Measurements from ENCODE around the gene MYBPC2.
A peak's percentile ranks its signal among the peaks of the same experiment; 100 is the strongest.

The MYBPC2 gene

DNA sequence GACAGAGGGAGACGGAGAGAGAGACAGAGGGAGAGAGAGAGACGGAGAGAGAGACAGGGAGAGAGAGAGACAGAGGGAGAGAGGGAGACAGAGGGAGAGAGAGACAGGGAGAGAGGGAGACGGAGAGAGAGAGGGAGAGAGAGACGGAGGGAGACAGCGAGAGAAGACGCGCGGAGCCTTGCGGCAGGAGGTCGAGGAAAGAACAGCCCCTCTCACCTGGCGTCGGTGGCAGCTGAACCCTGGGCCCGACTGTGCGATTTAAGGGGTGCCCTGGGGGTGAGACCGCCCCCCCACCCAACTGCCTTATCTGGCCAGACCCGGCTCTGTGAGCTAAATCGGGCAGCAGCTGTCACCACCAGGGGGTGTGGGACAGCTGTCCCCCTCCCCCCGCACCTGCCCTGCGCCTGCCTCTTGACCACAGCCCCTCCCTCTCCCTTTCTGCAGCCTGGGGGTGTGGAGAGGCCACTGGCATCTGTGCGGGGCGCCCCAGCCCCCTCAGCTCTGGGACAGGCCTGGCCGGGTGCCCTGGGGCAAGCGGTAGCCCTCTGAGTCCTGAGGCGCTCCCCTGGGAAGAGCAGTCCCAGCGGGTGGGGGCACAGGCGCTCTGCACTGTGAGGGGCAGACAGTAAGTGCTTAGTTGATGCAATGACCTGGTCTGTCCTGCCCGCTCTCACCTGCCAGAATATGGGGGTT, 67.5 kb downstream of the MYBPC2 start:
- POLR2A ChIA-PET = interaction anchor here (0.5 to 0.7 kb wide), 2 partner anchors 11 to 108 kb away, joined by 3 read pairs; partner anchors contain the start of gene JOSD2
- CTCF ChIA-PET = interaction anchor here (0.5 to 2.3 kb wide), 5 partner anchors 13 to 596 kb away, joined by 3 to 8 read pairs (median 3); no protein-coding TSS in a partner anchor
- TF ChIP-seq ZFHX2 (tag by site-specific recombination; conservative IDR thresholded peaks at IDR 0.05) (peak; percentile 28; the same call in 1 of the 2 replicates), REPIN1 (tag by site-specific recombination; IDR thresholded peaks at IDR 0.05; ENCODE audit: low read depth) (no peak), ZNF670 (tag by site-specific recombination; IDR thresholded peaks at IDR 0.05; ENCODE audit: low read depth) (no peak), IKZF3 (tag by site-specific recombination; IDR thresholded peaks at IDR 0.05) (0 out of 2 replicates have a peak, but pooled peaks have one; percentile 14), GLI4 (tag by site-specific recombination; IDR thresholded peaks at IDR 0.05) (peak; percentile 28; the same call in 1 of the 2 replicates), ZNF169 (tag by site-specific recombination; IDR thresholded peaks at IDR 0.05) (peak; percentile 96; the same call in 1 of the 2 replicates), BCL11A (tag by site-specific recombination; IDR thresholded peaks at IDR 0.05; ENCODE audit: low read depth) (0 out of 2 replicates have a peak, but pooled peaks have one; percentile 15), GLIS2 (tag by site-specific recombination; IDR thresholded peaks at IDR 0.05) (peak; percentile 65), MYNN (tag by site-specific recombination; IDR thresholded peaks at IDR 0.05; ENCODE audit: borderline replicate concordance) (no peak), ZNF341 (tag by site-specific recombination; IDR thresholded peaks at IDR 0.05; ENCODE audit: low read depth) (peak; percentile 94), ZNF561 (tag by site-specific recombination; IDR thresholded peaks at IDR 0.05; ENCODE audit: borderline replicate concordance) (no peak), ZNF426 (tag by site-specific recombination; IDR thresholded peaks at IDR 0.05) (no peak), KLF1 (tag by site-specific recombination; IDR thresholded peaks at IDR 0.05) (peak; percentile 17; the same call in 1 of the 2 replicates), PRDM1 (tag by site-specific recombination; IDR thresholded peaks at IDR 0.05) (0 out of 2 replicates have a peak, but pooled peaks have one; percentile 5), SALL2 (tag by site-specific recombination; IDR thresholded peaks at IDR 0.05; ENCODE audit: borderline replicate concordance) (no peak), ZFP37 (tag by site-specific recombination; IDR thresholded peaks at IDR 0.05) (0 out of 2 replicates have a peak, but pooled peaks have one; percentile 19), ZNF354C (tag by site-specific recombination; IDR thresholded peaks at IDR 0.05; ENCODE audit: borderline replicate concordance, low read depth) (no peak), ZNF140 (tag by site-specific recombination; IDR thresholded peaks at IDR 0.05) (no peak), ZNF202 (tag by site-specific recombination; IDR thresholded peaks at IDR 0.05; ENCODE audit: borderline replicate concordance) (peak; percentile 61; the same call in 1 of the 2 replicates), ZNF747 (tag by site-specific recombination; IDR thresholded peaks at IDR 0.05) (no peak), ZNF366 (tag by site-specific recombination; conservative IDR thresholded peaks at IDR 0.05) (peak; percentile 95), ZNF423 (tag by site-specific recombination; IDR thresholded peaks at IDR 0.05) (peak; percentile 81; the same call in 1 of the 2 replicates), GLIS1 (tag by site-specific recombination; IDR thresholded peaks at IDR 0.05) (peak; percentile 84)
- TF ChIP-seq, protein P1, sequence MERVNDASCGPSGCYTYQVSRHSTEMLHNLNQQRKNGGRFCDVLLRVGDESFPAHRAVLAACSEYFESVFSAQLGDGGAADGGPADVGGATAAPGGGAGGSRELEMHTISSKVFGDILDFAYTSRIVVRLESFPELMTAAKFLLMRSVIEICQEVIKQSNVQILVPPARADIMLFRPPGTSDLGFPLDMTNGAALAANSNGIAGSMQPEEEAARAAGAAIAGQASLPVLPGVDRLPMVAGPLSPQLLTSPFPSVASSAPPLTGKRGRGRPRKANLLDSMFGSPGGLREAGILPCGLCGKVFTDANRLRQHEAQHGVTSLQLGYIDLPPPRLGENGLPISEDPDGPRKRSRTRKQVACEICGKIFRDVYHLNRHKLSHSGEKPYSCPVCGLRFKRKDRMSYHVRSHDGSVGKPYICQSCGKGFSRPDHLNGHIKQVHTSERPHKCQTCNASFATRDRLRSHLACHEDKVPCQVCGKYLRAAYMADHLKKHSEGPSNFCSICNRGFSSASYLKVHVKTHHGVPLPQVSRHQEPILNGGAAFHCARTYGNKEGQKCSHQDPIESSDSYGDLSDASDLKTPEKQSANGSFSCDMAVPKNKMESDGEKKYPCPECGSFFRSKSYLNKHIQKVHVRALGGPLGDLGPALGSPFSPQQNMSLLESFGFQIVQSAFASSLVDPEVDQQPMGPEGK (tag by site-specific recombination; IDR thresholded peaks at IDR 0.05) = peak; percentile 83
- TF ChIP-seq, protein P2, sequence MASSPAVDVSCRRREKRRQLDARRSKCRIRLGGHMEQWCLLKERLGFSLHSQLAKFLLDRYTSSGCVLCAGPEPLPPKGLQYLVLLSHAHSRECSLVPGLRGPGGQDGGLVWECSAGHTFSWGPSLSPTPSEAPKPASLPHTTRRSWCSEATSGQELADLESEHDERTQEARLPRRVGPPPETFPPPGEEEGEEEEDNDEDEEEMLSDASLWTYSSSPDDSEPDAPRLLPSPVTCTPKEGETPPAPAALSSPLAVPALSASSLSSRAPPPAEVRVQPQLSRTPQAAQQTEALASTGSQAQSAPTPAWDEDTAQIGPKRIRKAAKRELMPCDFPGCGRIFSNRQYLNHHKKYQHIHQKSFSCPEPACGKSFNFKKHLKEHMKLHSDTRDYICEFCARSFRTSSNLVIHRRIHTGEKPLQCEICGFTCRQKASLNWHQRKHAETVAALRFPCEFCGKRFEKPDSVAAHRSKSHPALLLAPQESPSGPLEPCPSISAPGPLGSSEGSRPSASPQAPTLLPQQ (tag by site-specific recombination; IDR thresholded peaks at IDR 0.05) = no peak
- TF ChIP-seq, protein P3, sequence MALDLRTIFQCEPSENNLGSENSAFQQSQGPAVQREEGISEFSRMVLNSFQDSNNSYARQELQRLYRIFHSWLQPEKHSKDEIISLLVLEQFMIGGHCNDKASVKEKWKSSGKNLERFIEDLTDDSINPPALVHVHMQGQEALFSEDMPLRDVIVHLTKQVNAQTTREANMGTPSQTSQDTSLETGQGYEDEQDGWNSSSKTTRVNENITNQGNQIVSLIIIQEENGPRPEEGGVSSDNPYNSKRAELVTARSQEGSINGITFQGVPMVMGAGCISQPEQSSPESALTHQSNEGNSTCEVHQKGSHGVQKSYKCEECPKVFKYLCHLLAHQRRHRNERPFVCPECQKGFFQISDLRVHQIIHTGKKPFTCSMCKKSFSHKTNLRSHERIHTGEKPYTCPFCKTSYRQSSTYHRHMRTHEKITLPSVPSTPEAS (tag by site-specific recombination; IDR thresholded peaks at IDR 0.05) = no peak
- TF ChIP-seq, protein P4, sequence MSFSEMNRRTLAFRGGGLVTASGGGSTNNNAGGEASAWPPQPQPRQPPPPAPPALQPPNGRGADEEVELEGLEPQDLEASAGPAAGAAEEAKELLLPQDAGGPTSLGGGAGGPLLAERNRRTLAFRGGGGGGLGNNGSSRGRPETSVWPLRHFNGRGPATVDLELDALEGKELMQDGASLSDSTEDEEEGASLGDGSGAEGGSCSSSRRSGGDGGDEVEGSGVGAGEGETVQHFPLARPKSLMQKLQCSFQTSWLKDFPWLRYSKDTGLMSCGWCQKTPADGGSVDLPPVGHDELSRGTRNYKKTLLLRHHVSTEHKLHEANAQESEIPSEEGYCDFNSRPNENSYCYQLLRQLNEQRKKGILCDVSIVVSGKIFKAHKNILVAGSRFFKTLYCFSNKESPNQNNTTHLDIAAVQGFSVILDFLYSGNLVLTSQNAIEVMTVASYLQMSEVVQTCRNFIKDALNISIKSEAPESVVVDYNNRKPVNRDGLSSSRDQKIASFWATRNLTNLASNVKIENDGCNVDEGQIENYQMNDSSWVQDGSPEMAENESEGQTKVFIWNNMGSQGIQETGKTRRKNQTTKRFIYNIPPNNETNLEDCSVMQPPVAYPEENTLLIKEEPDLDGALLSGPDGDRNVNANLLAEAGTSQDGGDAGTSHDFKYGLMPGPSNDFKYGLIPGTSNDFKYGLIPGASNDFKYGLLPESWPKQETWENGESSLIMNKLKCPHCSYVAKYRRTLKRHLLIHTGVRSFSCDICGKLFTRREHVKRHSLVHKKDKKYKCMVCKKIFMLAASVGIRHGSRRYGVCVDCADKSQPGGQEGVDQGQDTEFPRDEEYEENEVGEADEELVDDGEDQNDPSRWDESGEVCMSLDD (tag by site-specific recombination; IDR thresholded peaks at IDR 0.05) = peak; percentile 69
- TF ChIP-seq, protein P5, sequence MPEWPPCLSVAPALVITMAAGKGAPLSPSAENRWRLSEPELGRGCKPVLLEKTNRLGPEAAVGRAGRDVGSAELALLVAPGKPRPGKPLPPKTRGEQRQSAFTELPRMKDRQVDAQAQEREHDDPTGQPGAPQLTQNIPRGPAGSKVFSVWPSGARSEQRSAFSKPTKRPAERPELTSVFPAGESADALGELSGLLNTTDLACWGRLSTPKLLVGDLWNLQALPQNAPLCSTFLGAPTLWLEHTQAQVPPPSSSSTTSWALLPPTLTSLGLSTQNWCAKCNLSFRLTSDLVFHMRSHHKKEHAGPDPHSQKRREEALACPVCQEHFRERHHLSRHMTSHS (tag by site-specific recombination; IDR thresholded peaks at IDR 0.05) = no peak

More for the DNA sequence above, 67.5 kb downstream of the MYBPC2 start:
- Histone ChIP-seq H3K9me3 (ENCODE audit: control insufficient read depth, insufficient read depth, low read depth, low read length) (no peaks in the 10 kb centered on the region), H3K4me1 (ENCODE audit: control insufficient read depth, insufficient read depth, low read length) (peaks cover 7% of the 10 kb centered on the region), H3K27ac (ENCODE audit: extremely low read depth, low read depth, low read length) (no peak overlapping the region), H3K36me3 (ENCODE audit: control insufficient read depth in 2 of 2, insufficient read depth in 1 of 2, low read length in 2 of 2) (no peaks in the 10 kb centered on the region; a peak in 1 of 3 replicates), H3K4me3 (ENCODE audit: low read depth, low read length) (no peak overlapping the region)
